SU-DHL-6 (cell line): ENCODE results near the gene NAA80.

Source experiments
- H2AFZ ChIP-seq: fragments of 200-600 bp; sonication (generic); 2 replicates; pipeline ENCODE4 v1.6.1; 2014; ENCODE audit warnings: low read depth, mild to moderate bottlenecking, moderate library complexity, mixed read lengths, antibody characterized with exemption, low read length; ENCODE audit not compliant: severe bottlenecking
- H3F3A ChIP-seq: fragments of 200-600 bp; shearing (Covaris generic); 2 replicates; pipeline ENCODE4 v1.6.0; 2016; ENCODE audit warnings: antibody characterized with exemption, mild to moderate bottlenecking; ENCODE audit not compliant: insufficient read depth
- H3K27ac ChIP-seq: fragments of 200-600 bp; sonication (generic); 2 replicates; pipeline ENCODE4 v1.5.1; 2016; ENCODE audit warnings: low read depth, mild to moderate bottlenecking, low read length, moderate library complexity, mixed read lengths
- H3K27me3 ChIP-seq: fragments of 200-600 bp; sonication (generic), shearing (Covaris generic); 2 replicates; pipeline ENCODE4 v1.6.0; 2014; ENCODE audit warnings: mild to moderate bottlenecking, low read length
- H3K36me3 ChIP-seq: fragments of 200-600 bp; sonication (generic); 2 replicates; pipeline ENCODE4 v1.6.1; 2014; ENCODE audit warnings: mild to moderate bottlenecking, low read length, mixed read lengths
- H3K4me2 ChIP-seq: fragments of 300-600, 200-600 bp; shearing (Covaris generic), sonication (generic); 2 replicates; pipeline ENCODE4 v1.6.0; 2014; ENCODE audit warnings: low read length, low read depth, mild to moderate bottlenecking; ENCODE audit not compliant: poor library complexity, severe bottlenecking
- H3K4me3 ChIP-seq: fragments of 200-600 bp; sonication (generic); 2 replicates; pipeline ENCODE4 v1.5.1; 2014; ENCODE audit warnings: antibody characterized with exemption, low read length, mild to moderate bottlenecking, mixed read lengths; ENCODE audit not compliant: insufficient read depth, poor library complexity, severe bottlenecking
- H3K79me2 ChIP-seq: fragments of 200-600 bp; sonication (generic); 2 replicates; pipeline ENCODE4 v1.6.1; 2014; ENCODE audit warnings: mild to moderate bottlenecking, low read length, moderate library complexity; ENCODE audit not compliant: insufficient read depth
- H3K9ac ChIP-seq: fragments of 200-600 bp; sonication (generic); 2 replicates; pipeline ENCODE4 v1.7.0; 2014; ENCODE audit warnings: mild to moderate bottlenecking, low read length
- H3K9me2 ChIP-seq: fragments of 200-600 bp; sonication (generic); replicated peaks from 2 replicates; pipeline ENCODE4 v1.6.1; 2014; ENCODE audit warnings: low read length; ENCODE audit not compliant: insufficient read depth
- H3K9me3 ChIP-seq: fragments of 200-600 bp; sonication (generic); 2 replicates; pipeline ENCODE4 v1.6.1; 2014; ENCODE audit warnings: low read length, mixed read lengths; ENCODE audit not compliant: insufficient read depth
- H4K20me1 ChIP-seq: fragments of 200-600 bp; sonication (generic); 2 replicates; pipeline ENCODE4 v1.6.1; 2014; ENCODE audit warnings: low read depth, mild to moderate bottlenecking, antibody characterized with exemption, low read length, moderate library complexity, mixed read lengths
- CTCF ChIP-seq: fragments of 200-600 bp; sonication (generic); IDR thresholded peaks from one replicate; pipeline ENCODE4 v1.5.1; 2017; ENCODE audit warnings: antibody characterized with exemption, mild to moderate bottlenecking, low read length, moderate library complexity; ENCODE audit not compliant: insufficient read depth, poor library complexity, severe bottlenecking
- EZH2phosphoT487 ChIP-seq: fragments of 200-600 bp; sonication (generic), shearing (Covaris generic); conservative IDR thresholded peaks from 2 replicates; pipeline ENCODE4 v1.6.1; 2018; ENCODE audit warnings: mild to moderate bottlenecking, antibody characterized with exemption, low read length, moderate library complexity, mixed read lengths

Gene NAA80

GRCh38 chr3:50278880-50279224 lies 20.4 kb downstream of the NAA80 start, which contains the start of gene LSMEM2:
LSMEM2 (plus strand) TSS chr3:50279087; CDS start chr3:50279114, 27 bp downstream.
- Histone ChIP-seq H2AFZ (no peak within 1 kb of the TSS), H3K9me3 (no peaks in the 10 kb centered on the region), H3K4me2 (no peak within 1 kb of the TSS), H3K4me3 (no peak within 1 kb of the TSS), H3K9ac (no peak within 1 kb of the TSS), H4K20me1 (no peaks in the 10 kb centered on the region), H3K27ac (no peak within 1 kb of the TSS), H3K79me2 (no peaks in the 10 kb centered on the region), H3K36me3 (no peaks in the 10 kb centered on the region), H3F3A (no peaks in the 10 kb centered on the region), H3K9me2 (no peaks in the 10 kb centered on the region), H3K27me3 (no peaks in the 10 kb centered on the region)
- TF ChIP-seq EZH2phosphoT487 (no peak), CTCF (no peak)

GRCh38 chr3:50278123-50278879 lies 20.9 kb downstream of the NAA80 start:
- Histone ChIP-seq H3K79me2 (no peaks in the 10 kb centered on the region), H3K36me3 (no peaks in the 10 kb centered on the region), H3K9ac (no peak overlapping the region), H3K4me2 (no peak overlapping the region), H3K4me3 (no peak overlapping the region), H3K27me3 (no peaks in the 10 kb centered on the region), H3K9me3 (no peaks in the 10 kb centered on the region), H2AFZ (no peak overlapping the region), H3F3A (no peaks in the 10 kb centered on the region), H3K9me2 (no peaks in the 10 kb centered on the region), H4K20me1 (no peaks in the 10 kb centered on the region), H3K27ac (no peak overlapping the region)
- no peak for TF ChIP-seq CTCF
- no peak for TF ChIP-seq EZH2phosphoT487

- Histone ChIP-seq H3K36me3 (no peaks in the 10 kb centered on the region), H3K4me2 (no peak overlapping the region), H3K79me2 (no peaks in the 10 kb centered on the region), H3K9me2 (no peaks in the 10 kb centered on the region), H2AFZ (no peak overlapping the region), H3F3A (no peaks in the 10 kb centered on the region), H3K4me3 (no peak overlapping the region), H3K9ac (no peak overlapping the region), H3K9me3 (no peaks in the 10 kb centered on the region), H3K27me3 (no peaks in the 10 kb centered on the region), H3K27ac (no peak overlapping the region), H4K20me1 (no peaks in the 10 kb centered on the region)
- no peak for TF ChIP-seq CTCF
- no peak for TF ChIP-seq EZH2phosphoT487
Observed at GRCh38 chr3:50276762-50277101, 22.5 kb downstream of the NAA80 start.
